Activated CD8-positive, alpha-beta T cell treated with anti-CD3 and anti-CD28 coated beads for 36 hours (primary cell): ENCODE data around the gene ATRN. TPM values are rescaled to one million over a fixed set of nuclear protein-coding genes. Genes with fewer than 3 reads are reported as not detected.

ENCODE experiments used
- ATAC-seq: fragments of 200-7000 bp; cut with Tn5 transposase; one replicate; pipeline ENCODE4 v1.10.0; 2021; ENCODE audit warnings: mild to moderate bottlenecking, moderate library complexity
- CTCF ChIA-PET: fragments of 350-600 bp; sonication (Branson Sonifier 250); formaldehyde crosslinking; loops from one replicate; lab custom pipeline; 2021; ENCODE audit warnings: antibody characterized with exemption; lab: Charles Lee
- POLR2A ChIA-PET: fragments of 350-600 bp; sonication (Branson Sonifier 250); formaldehyde crosslinking; loops from one replicate; lab custom pipeline; 2021; ENCODE audit warnings: antibody characterized with exemption; lab: Charles Lee
- DNase-seq: peaks from one replicate; pipeline ENCODE4 v3.0.0-alpha.2; 2020
- H3K27ac Mint-ChIP-seq: one replicate; pipeline ENCODE4 v1.8.0; 2021; ENCODE audit warnings: mild to moderate bottlenecking, mixed read lengths
- H3K27me3 Mint-ChIP-seq: one replicate; pipeline ENCODE4 v1.8.0; 2021; ENCODE audit warnings: mixed read lengths
- H3K36me3 Mint-ChIP-seq: one replicate; pipeline ENCODE4 v1.8.0; 2021; ENCODE audit warnings: low read depth, mixed read lengths
- H3K4me1 Mint-ChIP-seq: one replicate; pipeline ENCODE4 v1.8.0; 2021; ENCODE audit warnings: low read depth, mixed read lengths
- H3K4me3 Mint-ChIP-seq: one replicate; pipeline ENCODE4 v1.8.0; 2021; ENCODE audit warnings: mild to moderate bottlenecking, moderate library complexity, mixed read lengths
- H3K9me3 Mint-ChIP-seq: one replicate; pipeline ENCODE4 v1.8.0; 2021; ENCODE audit warnings: mixed read lengths
- intact Hi-C: fragments of 100-400 bp; cut with micrococcal nuclease; formaldehyde crosslinking; loops from one replicate; pipeline ENCODE4 v1.10.0; 2022
- total RNA-seq, 2 experiments: library from RNA; stranded (reverse); gene quantifications; one replicate each; pipeline ENCODE4 v1.2.3, GENCODE V29; 2021
- TF ChIP-seq, protein P1 (sequence below): fragments of 200-600 bp; IDR thresholded peaks from one replicate; pipeline ENCODE4 v1.8.0; 2022; ENCODE audit warnings: antibody characterized with exemption, mild to moderate bottlenecking

The ATRN gene
- total RNA-seq, 2 experiments from 2014 or later: 8.2 to 8.6 TPM

DNA sequence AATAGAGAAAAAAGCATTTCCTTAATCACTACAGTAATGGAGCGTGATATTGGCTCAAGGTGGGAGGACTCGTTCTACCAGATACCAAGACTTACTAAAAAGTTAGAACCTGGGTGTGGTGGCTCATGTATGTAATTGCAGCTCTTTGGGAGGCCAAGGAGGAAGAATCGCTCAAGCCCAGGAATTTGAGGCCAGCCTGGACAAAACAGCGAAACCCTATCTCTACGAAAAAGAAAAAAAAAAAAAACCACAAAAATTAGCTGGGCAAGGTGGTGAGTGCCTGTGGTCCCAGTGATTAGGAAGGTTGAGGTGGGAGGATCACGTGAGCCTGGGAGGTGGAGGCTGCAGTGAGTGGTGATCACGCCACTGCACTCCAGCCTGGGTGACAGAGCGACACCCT, 24.0 kb upstream of the ATRN start:
- DNase-seq (no peak), ATAC-seq (no peak)
- Mint-ChIP-seq H3K9me3 (no peaks in the 10 kb centered on the region), H3K36me3 (no peaks in the 10 kb centered on the region), H3K27me3 (no peaks in the 10 kb centered on the region), H3K27ac (no peak overlapping the region), H3K4me1 (no peaks in the 10 kb centered on the region), H3K4me3 (no peak overlapping the region)
- ChIA-PET CTCF (no interaction called here), POLR2A (no interaction called here)
- TF ChIP-seq, protein P1, sequence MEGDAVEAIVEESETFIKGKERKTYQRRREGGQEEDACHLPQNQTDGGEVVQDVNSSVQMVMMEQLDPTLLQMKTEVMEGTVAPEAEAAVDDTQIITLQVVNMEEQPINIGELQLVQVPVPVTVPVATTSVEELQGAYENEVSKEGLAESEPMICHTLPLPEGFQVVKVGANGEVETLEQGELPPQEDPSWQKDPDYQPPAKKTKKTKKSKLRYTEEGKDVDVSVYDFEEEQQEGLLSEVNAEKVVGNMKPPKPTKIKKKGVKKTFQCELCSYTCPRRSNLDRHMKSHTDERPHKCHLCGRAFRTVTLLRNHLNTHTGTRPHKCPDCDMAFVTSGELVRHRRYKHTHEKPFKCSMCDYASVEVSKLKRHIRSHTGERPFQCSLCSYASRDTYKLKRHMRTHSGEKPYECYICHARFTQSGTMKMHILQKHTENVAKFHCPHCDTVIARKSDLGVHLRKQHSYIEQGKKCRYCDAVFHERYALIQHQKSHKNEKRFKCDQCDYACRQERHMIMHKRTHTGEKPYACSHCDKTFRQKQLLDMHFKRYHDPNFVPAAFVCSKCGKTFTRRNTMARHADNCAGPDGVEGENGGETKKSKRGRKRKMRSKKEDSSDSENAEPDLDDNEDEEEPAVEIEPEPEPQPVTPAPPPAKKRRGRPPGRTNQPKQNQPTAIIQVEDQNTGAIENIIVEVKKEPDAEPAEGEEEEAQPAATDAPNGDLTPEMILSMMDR: no peak
- intact Hi-C loops: no loop called here

DNA sequence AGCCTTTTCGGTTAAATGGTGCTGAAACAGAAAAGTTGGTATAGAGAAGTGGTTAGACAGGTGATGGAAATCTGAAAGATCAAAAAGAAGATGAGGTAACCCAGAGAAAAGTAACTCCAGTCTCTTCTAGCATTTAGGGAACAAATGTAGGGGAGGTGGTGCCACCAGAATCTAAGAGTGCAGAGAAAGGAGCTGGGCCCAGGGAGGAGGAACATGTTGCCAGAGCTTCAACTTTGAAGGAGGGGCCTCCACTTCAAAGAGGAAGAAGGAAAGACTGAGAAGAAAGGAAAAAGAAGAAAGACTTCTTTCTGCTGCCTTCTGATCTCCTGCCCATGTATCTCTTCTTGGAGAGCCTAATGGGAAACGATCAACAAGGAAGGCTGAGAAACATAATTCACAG, 23.5 kb upstream of the ATRN start:
- H3K4me3 Mint-ChIP-seq: no peak overlapping the region
- no peaks in the 10 kb centered on the region for H3K27me3 Mint-ChIP-seq
- TF ChIP-seq, protein P1: no peak
- ATAC-seq: no peak
- no peak overlapping the region for H3K27ac Mint-ChIP-seq
- intact Hi-C loops: no loop called here
- H3K9me3 Mint-ChIP-seq: no peaks in the 10 kb centered on the region
- no peaks in the 10 kb centered on the region for H3K4me1 Mint-ChIP-seq
- POLR2A ChIA-PET: interaction anchor here (0.5 kb wide), 1 partner anchor 167 kb away, joined by 3 read pairs; no protein-coding TSS in a partner anchor
- no peak for DNase-seq
- H3K36me3 Mint-ChIP-seq: no peaks in the 10 kb centered on the region
- CTCF ChIA-PET: no interaction called here

DNA sequence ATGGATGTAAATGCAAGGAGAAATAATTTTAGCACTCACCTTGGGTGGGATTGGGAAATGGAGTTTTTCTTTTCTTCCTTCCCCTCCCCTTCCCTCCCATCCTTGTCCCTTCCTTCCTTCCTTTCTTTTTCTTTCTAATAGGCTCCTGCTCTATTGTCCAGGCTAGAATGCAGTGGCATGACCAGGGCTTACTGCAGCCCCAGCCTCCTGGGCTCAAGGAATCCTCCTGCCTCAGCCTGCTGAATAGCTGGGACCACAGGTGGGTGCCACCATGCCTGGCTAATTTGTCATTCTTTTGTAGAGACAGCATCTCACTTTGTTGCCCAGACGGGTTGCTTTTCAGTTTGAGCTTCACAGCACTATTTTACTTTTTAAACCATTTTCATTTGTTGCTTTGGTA, 21.5 kb upstream of the ATRN start:
- Mint-ChIP-seq H3K9me3 (no peaks in the 10 kb centered on the region), H3K27me3 (no peaks in the 10 kb centered on the region), H3K4me1 (no peaks in the 10 kb centered on the region), H3K27ac (no peak overlapping the region), H3K36me3 (no peaks in the 10 kb centered on the region), H3K4me3 (no peak overlapping the region)
- intact Hi-C loops: no loop called here
- ATAC-seq (no peak), DNase-seq (no peak)
- POLR2A ChIA-PET: no interaction called here
- CTCF ChIA-PET: no interaction called here
- TF ChIP-seq, protein P1: no peak

DNA sequence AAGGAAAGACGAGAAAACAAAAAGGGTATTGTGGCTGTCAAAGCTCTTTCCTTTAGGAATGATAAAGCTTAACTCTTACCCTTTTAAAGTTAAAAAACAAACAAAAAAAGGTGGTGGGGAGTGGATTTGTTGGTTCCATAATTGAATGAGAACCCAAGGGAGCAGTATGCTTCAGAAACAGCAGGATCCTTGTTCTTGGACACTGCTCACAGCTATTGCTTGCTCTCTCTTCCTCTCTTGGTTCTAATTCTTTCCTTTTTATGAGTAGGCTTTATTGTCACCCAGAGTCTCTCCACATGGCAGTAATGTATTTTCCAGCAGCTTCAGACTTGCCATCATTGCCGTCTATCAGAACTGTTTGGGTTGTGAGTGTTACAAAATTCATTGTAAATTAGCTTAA, 18.7 kb upstream of the ATRN start:
- intact Hi-C loops: no loop called here
- DNase-seq (no peak), ATAC-seq (no peak)
- H3K27ac Mint-ChIP-seq: no peak overlapping the region
- no peaks in the 10 kb centered on the region for H3K9me3 Mint-ChIP-seq
- TF ChIP-seq, protein P1: no peak
- CTCF ChIA-PET: no interaction called here
- peaks cover 5% of the 10 kb centered on the region for H3K27me3 Mint-ChIP-seq
- POLR2A ChIA-PET: no interaction called here
- no peaks in the 10 kb centered on the region for H3K4me1 Mint-ChIP-seq
- no peak overlapping the region for H3K4me3 Mint-ChIP-seq
- no peaks in the 10 kb centered on the region for H3K36me3 Mint-ChIP-seq

DNA sequence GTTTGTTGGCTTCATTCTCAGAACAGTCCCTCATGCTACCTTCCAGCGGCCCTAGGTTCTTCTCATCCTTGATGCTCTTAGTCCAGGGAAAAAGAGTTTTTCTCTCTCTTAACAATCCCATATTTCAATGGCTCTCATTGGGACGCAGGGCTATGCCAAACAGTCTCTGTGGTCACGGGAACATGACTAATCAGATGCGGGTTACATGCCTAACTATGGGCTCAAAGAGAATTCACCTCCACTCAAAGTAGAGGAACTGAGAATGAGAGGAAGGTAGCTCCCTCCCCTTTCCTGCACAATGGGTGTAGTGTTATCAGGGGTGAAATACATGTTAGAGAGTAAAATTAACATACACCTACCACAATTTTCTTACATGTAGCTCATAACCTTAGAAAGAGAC, 18.1 kb upstream of the ATRN start:
- Mint-ChIP-seq H3K27me3 (peaks cover 5% of the 10 kb centered on the region), H3K36me3 (no peaks in the 10 kb centered on the region), H3K4me1 (no peaks in the 10 kb centered on the region), H3K9me3 (no peaks in the 10 kb centered on the region), H3K27ac (no peak overlapping the region), H3K4me3 (no peak overlapping the region)
- ChIA-PET CTCF (interaction anchor here (1.2 kb wide), 1 partner anchor 258 kb away, joined by 3 read pairs; no protein-coding TSS in a partner anchor), POLR2A (no interaction called here)
- no peak for ATAC-seq
- intact Hi-C loops: no loop called here
- TF ChIP-seq, protein P1: no peak
- no peak for DNase-seq
